ENCODE data around the gene KCTD17.
A peak's percentile ranks its signal among the peaks of the same experiment; 100 is the strongest.

KCTD17 gene

GRCh38 chr22:37021041-37021440 lies 30.5 kb upstream of the KCTD17 start:
- no peak for DNase-seq

GRCh38 chr22:37021710-37022482 lies 29.6 kb upstream of the KCTD17 start:
- DNase-seq = peak; percentile 29

GRCh38 chr22:37022483-37023337 lies 28.8 kb upstream of the KCTD17 start:
- DNase-seq = no peak

- DNase-seq = no peak
Observed at GRCh38 chr22:37023743-37024338, 27.7 kb upstream of the KCTD17 start.

GRCh38 chr22:37024339-37025157 lies 27.0 kb upstream of the KCTD17 start:
- no peak for DNase-seq

GRCh38 chr22:37025500-37026070 lies 26.0 kb upstream of the KCTD17 start:
- DNase-seq = no peak

GRCh38 chr22:37026325-37026724 lies 25.2 kb upstream of the KCTD17 start:
- no peak for DNase-seq

GRCh38 chr22:37027556-37027955 lies 24.0 kb upstream of the KCTD17 start:
- no peak for DNase-seq

GRCh38 chr22:37028692-37029674 lies 22.6 kb upstream of the KCTD17 start:
- DNase-seq = no peak

GRCh38 chr22:37030560-37031281 lies 20.8 kb upstream of the KCTD17 start:
- DNase-seq = no peak

- no peak for DNase-seq
Observed at GRCh38 chr22:37032134-37032534, 19.4 kb upstream of the KCTD17 start.

GRCh38 chr22:37032535-37033460 lies 18.7 kb upstream of the KCTD17 start:
- no peak for DNase-seq

- DNase-seq = no peak
Observed at GRCh38 chr22:37033605-37034430, 17.7 kb upstream of the KCTD17 start.

- no peak for DNase-seq
Observed at GRCh38 chr22:37036655-37037377, 14.7 kb upstream of the KCTD17 start.

GRCh38 chr22:37037669-37038068 lies 13.9 kb upstream of the KCTD17 start:
- DNase-seq = no peak

- DNase-seq = no peak
Observed at GRCh38 chr22:37039466-37039865, 12.1 kb upstream of the KCTD17 start.

- DNase-seq = no peak
Observed at GRCh38 chr22:37043209-37043827, 8.2 kb upstream of the KCTD17 start.

Data from activated T-cell treated with anti-CD3 and anti-CD28 coated beads for 4 hours (primary cell).